NCI-H2029 (cell line): ENCODE results near the gene YY1.
"Not testable (repeated sequence)": the region's sequence is repeated elsewhere in the genome, so short reads cannot be mapped to it uniquely, and the experiment has no call there.

Experiments
- DNase-seq: peaks from one replicate; lab custom pipeline; 2025; lab: John Stamatoyannopoulos, UW

The YY1 gene

DNA sequence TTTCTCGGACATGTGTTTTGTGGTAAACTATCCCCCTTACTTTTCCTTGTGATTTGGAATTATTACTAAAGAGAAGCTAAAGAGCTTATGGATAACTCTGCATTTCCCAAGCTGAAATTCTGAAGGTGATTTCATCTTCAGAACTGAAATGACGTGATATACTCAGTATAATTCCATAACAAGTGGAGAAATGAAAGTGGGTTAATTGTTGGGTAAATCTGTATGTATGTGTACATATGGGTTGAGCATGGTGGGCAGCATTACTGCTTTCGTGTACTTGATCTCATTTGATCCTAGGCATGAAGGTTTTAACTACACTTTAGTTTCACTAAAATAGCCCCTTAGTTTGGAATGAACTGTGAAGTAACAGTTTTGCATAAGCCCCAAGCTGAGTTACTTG lies 4.1 kb downstream of the YY1 start:
- no peak for DNase-seq

- DNase-seq: peak; percentile 2
Measured at GRCh38 chr14:100246809-100247428, 8.0 kb downstream of the YY1 start.

GRCh38 chr14:100250732-100251465 lies 12.0 kb downstream of the YY1 start:
- no peak for DNase-seq

- DNase-seq: no peak
Measured at GRCh38 chr14:100252684-100253083, 13.7 kb downstream of the YY1 start.

- no peak for DNase-seq
Measured at GRCh38 chr14:100256339-100256895, 17.5 kb downstream of the YY1 start.

GRCh38 chr14:100261621-100262020 lies 22.7 kb downstream of the YY1 start:
- DNase-seq: no peak

GRCh38 chr14:100262545-100262944 lies 23.6 kb downstream of the YY1 start:
- DNase-seq: no peak

DNA sequence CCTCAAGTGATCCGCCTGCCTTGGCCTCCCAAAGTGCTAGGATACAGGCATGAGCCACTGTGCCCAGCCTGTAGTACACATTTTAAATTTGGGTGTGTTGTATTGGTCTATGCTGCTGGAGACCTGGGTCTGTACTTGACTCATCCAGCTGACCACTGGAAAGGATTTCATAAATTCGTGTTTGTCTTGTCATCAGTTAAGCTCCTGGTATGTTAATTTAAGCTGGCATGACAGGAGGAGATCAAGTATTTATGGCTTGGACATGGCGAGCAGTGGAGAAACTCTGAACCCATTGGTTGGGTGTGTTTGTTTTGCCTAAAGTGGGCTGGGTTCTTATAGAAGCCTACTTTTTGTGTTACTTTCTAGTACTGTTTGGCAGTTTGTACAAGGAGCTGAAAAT lies 24.2 kb downstream of the YY1 start:
- DNase-seq: no peak

DNA sequence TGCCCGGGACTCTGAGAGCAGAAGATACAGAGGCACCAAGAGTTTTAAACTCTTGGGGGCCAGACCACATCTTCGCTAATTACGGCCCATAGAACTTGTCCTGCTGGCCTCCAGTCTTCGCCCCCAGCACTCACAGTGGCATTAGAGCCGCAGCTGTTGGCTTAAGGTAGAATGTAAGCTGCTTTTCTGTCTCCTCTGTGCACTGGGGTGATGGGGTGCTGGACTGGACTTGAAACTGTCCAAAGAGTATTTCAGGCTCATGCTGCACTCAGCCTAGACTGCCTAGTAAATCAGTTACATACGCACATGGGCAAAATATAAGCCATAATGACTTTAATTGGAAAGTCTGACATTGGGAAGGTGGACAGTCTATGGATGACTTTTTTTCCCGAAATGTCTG lies 29.0 kb downstream of the YY1 start:
- no peak for DNase-seq

- no peak for DNase-seq
Measured at GRCh38 chr14:100268591-100269207, 29.8 kb downstream of the YY1 start.

- DNase-seq: no peak
Measured at GRCh38 chr14:100271247-100271939, 32.4 kb downstream of the YY1 start.

DNA sequence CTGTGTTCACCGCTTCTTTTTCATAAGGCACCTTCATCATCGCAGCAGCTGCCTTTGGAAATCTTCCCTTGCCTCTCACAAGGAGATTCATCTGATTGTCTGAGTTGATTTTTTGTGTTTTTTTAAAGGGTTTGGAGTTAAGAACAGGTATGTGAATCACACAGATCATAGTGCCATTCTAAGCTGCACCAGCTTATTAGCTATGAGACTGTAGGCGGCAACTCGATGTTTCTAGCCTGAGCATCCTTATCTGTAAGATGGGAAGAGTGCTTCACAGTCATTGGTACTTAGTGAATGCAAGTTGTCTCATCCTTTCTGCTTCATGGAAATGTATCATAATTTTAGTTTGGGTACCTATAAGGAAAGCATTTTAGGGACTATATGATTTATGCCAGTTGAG lies 35.3 kb downstream of the YY1 start:
- DNase-seq: no peak

DNA sequence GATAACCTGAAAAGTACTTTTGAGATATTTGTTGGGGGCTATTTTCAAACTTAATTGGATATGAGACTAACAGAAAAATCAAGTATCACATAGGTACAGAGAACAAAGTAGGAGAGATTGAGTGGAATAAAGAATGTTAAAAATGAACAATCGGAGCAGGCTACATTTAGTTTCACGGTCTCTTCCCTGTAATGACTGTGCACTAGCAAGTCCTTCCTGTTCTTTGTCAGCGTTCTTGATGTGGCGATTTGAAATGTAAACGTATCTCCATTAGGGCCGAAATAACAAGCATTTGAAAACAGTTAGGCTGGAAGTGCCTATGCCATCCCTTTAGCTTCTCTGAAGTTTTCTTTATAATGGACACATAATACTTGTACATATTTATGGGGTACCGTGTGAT lies 36.3 kb downstream of the YY1 start:
- no peak for DNase-seq

DNA sequence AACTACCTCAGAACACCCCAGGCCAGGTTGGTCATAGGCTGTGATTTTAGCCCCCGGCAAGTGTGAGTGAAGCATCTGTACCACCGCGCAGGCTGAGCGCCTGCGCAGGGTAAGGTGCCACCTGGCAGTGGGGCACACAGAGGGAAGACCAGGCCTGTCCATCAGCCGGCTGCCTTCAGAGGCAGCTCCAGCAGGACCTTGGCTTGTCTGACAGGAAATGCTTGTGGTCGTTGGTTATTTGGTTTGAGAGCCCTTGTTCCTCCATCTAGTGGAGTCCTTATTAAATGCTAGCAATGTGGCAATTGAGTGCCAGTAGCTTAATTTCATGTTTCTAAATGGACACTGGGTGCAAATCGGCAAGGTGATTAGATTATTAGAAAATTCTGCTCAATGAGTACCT lies 39.8 kb downstream of the YY1 start:
- peak; percentile 7 for DNase-seq

DNA sequence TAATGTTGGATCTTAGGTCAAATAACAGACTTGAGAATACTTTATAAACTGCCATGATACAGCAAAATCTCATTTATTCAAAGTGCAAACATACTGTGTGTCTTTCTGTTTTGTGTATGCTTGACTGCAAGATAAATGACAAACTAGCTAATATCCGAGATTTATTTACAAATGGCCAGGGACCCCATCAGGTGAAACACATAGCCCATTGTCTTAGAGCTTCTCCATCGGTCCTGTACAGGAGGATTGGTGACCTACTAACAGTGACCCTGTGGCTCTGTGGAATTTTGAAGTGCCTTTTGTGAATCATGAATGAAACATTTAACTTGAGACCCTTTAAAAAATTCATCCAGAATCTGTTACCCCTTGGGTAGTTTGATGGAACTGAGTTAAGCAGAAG lies 40.2 kb downstream of the YY1 start:
- DNase-seq: no peak

GRCh38 chr14:100279563-100279962 lies 40.6 kb downstream of the YY1 start:
- DNase-seq: no peak

DNA sequence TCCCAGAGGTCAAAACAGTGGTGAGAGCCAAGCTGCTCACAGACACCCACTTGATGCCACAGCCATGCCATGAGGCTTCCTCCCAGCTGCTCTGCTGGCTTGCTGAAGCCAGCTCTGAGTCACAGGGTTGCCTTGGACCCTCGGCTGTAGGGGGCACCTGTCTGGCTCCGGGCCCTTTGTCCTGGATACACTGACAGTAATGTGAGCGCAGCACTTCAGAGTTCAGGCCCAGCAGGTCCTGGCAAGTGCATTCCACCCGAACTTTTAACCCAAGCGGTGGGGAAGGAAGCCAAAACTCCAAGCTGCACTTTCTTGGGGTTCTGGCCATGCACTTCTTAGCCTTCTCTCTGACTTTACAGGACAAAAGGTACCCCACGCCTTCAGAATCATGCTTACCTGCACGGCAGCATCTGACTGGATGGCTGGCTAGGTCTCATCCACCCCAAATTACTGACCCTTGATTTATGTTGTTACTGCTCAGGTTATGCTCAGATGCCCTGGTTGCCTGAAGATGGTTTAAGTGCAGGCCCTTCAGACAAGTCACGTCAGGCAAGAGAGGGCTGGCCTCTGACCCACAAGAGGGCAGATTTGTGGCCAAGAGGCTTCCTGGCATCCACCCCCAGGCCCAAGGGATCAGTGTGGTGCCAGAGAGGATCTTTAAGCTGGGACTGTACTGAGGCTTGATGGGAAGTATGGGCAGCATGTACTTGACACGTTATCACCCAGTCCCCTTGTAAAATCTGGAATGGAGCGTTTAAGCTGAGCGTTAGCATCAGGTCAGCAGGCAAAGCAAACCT lies 42.5 kb downstream of the YY1 start:
- no peak for DNase-seq

- no peak for DNase-seq
Measured at GRCh38 chr14:100282083-100282350, 43.1 kb downstream of the YY1 start.

GRCh38 chr14:100282766-100283419 lies 43.9 kb downstream of the YY1 start:
- DNase-seq: no peak

DNA sequence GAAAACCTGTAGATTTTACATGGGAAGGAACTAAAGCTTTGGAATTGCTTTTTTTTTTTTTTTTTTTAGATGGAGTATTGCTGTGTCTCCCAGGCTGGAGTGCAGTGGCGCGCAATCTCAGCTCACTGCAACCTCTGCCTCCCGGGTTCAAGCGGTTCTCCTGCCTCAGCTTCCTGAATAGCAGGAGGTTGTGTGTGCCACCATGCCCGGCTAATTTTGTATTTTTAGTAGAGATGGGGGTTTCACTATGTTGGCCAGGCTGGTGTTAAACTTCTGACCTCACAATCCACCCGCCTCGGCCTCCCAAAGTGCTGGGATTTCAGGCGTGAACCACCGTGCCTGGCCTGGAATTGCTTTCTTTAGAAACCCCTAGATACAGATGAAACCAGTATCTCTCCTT lies 44.5 kb downstream of the YY1 start:
- not testable (repeated sequence) for DNase-seq
